Measurements from ENCODE around the gene PHB1.
A peak's percentile ranks its signal among the peaks of the same experiment; 100 is the strongest.
"Not testable (repeated sequence)": the region's sequence is repeated elsewhere in the genome, so short reads cannot be mapped to it uniquely, and the experiment has no call there.

Gene PHB1

DNA sequence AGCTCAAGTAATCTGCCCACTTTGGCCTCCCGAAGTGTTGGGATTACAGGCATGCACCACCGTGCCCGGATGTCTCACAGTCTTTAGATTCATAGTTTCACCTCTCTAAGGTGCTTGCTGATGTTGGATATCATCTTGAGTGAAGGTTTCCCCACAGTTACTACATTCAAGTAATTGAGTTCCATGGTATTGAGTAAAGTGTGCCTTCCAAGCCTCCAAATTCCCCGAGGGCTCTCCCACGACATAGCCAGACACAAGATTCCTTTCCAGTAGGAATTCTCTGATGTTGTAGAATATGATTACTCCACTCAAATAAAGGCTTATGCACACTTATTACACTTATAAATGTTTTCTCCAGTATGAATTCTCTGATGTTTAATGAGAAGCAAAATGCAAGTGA, 36.4 kb downstream of the PHB1 start:
- DNase-seq (ENCODE audit: low read depth), result no peak

- DNase-seq (ENCODE audit: low read depth), result no peak
Measured at GRCh38 chr17:49375544-49375943, 39.1 kb downstream of the PHB1 start.

DNA sequence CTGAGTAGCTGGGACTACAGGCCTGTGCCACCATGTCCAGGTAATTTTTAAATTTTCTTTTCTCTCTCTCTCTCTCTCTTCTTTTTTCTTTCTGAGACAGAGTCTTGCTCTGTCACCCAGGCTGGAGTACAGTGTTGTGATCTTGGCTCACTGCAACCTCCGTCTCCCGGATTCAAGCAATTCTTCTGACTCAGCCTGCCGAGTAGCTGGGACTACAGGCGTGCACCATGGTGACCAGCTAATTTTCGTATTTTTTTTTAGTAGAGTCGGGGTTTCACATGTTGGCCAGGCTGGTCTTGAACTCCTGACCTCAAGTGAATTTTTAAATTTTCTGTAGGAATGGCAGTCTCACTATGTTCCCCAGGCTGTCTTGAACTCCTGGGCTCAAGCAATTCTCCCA, 41.6 kb downstream of the PHB1 start:
- no peak for DNase-seq (ENCODE audit: low read depth)

- DNase-seq (ENCODE audit: low read depth), result no peak
Measured at GRCh38 chr17:49372425-49372824, 42.3 kb downstream of the PHB1 start.

- no peak for DNase-seq (ENCODE audit: low read depth)
Measured at GRCh38 chr17:49370971-49371834, 43.5 kb downstream of the PHB1 start.

DNA sequence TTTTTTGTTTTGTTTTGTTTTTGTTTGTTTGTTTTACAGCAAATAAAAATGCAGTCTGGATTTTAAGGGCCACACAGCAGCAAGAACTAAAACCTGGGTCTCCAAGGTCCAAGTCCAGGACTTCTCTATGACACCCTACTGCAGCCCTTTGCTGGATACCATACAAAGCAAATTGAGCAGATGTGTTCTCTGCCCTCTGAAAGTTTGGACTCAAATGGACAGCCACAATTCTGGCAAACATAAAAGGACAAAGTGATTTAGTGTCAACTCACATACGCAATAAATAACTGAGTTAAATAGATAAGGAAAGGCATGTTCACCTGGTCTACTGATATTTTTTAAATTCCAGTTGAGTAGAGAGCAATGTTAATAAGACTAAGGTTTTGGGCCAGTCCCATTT, 44.9 kb downstream of the PHB1 start:
- DNase-seq (ENCODE audit: low read depth), result no peak

DNA sequence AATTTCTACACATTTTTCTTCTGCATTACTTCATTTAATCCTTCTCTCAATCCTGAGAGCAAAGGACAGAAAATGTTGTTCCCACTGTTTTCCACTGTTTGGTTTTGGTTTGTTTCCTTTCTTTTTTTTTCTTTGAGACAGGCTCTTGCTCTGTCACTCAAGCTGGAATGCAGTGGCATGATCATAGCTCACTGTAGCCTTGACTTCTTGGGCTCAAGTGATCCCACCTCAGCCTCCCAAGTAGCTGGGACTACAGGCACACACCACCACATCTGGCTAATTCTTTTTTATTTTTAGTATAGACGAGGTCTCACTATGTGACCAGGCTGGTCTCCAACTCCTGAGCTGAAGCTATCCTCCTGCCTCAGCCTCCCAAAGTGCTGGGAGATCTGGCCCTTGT, 45.6 kb downstream of the PHB1 start:
- no peak for DNase-seq (ENCODE audit: low read depth)

- DNase-seq (ENCODE audit: low read depth), result no peak
Measured at GRCh38 chr17:49365667-49366066, 49.0 kb downstream of the PHB1 start.

- not testable (repeated sequence) for DNase-seq (ENCODE audit: low read depth)
Measured at GRCh38 chr17:49365126-49365525, 49.6 kb downstream of the PHB1 start.

GRCh38 chr17:49364119-49364518, 50.6 kb downstream of the PHB1 start:
- no peak for DNase-seq (ENCODE audit: low read depth)

- DNase-seq (ENCODE audit: low read depth), result no peak
Measured at GRCh38 chr17:49363251-49363650, 51.4 kb downstream of the PHB1 start.

- no peak for DNase-seq (ENCODE audit: low read depth)
Measured at GRCh38 chr17:49362723-49363117, 52.0 kb downstream of the PHB1 start.

DNA sequence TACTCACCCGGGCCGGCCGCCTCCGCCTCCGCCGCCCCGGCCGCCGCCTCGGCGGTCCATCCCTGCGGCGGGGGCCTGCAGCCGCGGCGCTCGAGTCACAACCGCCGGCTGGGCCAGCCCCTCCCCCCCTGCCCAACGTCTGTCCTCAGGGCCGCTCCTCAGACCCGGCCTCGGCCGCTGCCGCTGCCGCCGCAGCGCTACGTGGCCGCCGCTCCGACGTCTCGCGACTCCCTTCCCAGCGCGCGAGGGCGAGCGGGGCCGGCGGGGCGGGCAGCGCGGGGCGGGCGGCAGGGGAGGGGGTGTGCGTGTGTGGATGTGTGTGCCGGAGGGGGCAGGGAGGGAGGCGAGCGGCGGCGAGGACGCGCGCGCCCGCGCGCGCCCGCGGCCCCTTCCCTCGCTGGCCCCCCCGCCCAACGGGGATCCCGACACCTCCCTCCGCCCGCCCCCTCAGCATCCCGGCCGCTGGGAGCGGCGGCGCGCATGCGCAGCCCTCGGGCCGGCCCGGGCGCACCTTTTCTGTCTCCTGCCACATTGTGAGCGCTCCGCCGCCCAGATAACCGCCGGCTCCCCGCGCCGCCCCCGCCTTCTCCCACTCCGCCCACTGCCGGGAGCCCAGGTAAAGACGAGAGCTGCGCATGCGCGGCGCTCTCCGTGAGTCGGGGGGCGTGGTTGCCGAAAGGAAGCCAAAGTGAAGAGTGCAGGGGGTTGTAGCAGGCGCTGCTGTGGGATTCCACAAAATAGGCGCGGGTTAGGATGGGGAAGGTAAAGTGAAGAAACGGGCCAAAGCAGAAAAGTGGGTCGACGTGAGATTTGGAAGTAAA, 52.6 kb downstream of the PHB1 start, which contains the start of gene ZNF652:
TSS of gene ZNF652 (minus strand) at position 349 of the 821 bp plus-strand sequence. CDS start 44,525 bp downstream, outside the sequence.
- peak; percentile 91 for DNase-seq (ENCODE audit: low read depth)

DNA sequence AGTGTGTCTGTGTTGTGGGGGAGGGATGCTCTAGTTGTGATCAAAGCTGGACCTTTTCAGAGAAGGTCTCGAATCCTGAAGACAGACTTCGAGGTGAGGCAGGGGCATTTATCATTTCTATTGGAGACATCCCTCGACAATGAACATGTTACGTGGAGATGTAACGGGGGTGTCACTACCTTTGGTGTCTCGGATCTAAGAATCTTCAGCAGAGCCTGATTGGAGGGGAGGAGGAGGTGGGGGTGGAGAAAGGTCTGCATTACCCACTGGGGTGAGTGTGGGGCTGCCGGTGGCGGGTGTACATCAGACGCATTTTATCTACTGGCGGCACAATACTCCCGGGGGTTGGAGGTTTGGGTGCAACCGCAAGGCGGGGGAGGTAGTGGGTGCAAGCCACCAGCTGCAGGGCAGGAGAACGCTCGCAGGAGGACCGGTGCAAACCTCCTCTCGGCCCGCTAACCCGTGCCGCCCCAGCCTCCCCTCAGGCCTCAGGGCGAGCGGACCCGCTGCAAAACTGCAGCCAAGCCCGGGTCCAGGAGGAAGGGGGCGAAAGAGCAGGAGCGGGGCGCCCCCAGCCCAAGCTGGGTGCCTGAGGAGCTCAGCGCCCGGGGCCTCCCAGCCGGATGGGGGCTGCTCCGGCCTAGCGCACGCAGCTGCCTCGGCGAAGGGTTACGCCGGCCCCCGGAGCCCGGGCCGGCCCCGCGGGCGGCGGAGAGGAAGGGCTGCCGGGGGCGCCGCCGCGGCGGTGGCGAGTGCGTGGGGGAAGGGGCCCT, 53.4 kb downstream of the PHB1 start:
- DNase-seq (ENCODE audit: low read depth), result peak; percentile 63

DNA sequence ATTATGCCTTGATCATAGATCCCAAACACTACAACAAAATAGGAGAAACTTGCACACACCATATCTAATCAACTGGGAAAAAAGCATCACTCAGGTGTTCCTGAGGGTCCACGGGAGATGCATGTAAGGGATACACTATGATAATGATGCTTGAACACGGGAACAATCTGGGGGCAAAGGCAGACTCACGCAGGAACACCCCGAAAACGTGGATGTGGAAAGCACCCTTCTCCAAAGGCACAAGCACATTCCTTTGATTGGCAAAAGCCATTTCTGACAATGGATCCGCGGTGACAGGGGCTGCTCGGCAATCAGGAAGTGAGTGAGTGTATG, 53.9 kb downstream of the PHB1 start:
- no peak for DNase-seq (ENCODE audit: low read depth)

GRCh38 chr17:49359990-49360795, 54.5 kb downstream of the PHB1 start:
- DNase-seq (ENCODE audit: low read depth), result no peak

- no peak for DNase-seq (ENCODE audit: low read depth)
Measured at GRCh38 chr17:49358641-49359247, 55.9 kb downstream of the PHB1 start.

- no peak for DNase-seq (ENCODE audit: low read depth)
Measured at GRCh38 chr17:49357516-49357915, 57.2 kb downstream of the PHB1 start.

- no peak for DNase-seq (ENCODE audit: low read depth)
Measured at GRCh38 chr17:49356320-49356719, 58.4 kb downstream of the PHB1 start.

Data from stimulated activated CD8-positive, alpha-beta memory T cell treated with anti-CD3 and anti-CD28 coated beads, Interleukin-12 subunit alpha, Interleukin-12 subunit beta, amount 100 ng/mL, for 1 hour (primary cell).